Measurements from ENCODE around the gene STKLD1.

GRCh38 chr9:133380734-133381133, 4.6 kb downstream of the STKLD1 start:
- TF ChIP-seq CTCF (IDR thresholded peaks at IDR 0.05) (no peak), POLR2A (IDR thresholded peaks at IDR 0.05) (no peak)

Data from lower leg skin (tissue), 3 donors.